ENCODE measurements around the gene ANKS1B.
"Not testable (repeated sequence)": the region's sequence is repeated elsewhere in the genome, so short reads cannot be mapped to it uniquely, and the experiment has no call there.

Gene ANKS1B

DNA sequence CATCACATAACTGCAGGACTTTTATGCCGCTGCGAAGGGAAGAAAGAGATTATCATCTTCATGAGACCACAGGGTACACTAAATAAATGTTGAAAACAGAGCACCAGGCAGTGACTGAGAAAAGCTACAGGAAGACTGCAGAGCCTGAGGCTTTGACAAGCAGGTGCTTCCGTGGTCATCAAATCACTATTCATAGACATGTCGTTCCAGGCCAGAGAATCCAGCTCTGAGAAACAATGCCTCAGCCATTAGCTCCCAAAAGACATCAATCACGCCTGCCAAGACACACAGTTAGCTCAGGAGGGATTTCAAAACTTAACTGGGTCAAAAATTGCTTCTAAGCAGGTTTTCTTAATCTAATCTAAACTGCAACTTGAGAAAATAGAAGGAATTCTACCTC, 384.3 kb downstream of the ANKS1B start:
- no peak for DNase-seq (ENCODE audit: low read depth in 1 of 2, low spot score in 1 of 2)

DNA sequence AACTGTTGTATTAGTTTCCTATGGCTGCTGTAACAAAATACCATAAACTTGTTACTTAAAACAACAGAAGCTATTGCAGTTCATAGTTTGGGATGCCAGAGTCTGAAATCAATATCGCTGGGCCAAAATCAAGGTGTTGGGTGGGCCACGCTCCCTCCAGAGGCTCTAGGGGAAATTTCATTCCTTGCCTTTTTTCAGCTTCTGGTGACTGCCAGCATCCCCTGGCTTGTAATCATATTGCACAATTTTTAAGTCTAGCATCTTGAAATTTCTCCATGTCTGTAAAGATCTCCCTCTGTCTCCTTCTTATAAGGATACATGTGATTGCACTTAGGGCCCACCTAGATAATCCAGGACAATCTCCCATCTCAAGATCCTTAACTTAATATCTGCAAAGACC, 386.0 kb downstream of the ANKS1B start:
- DNase-seq (ENCODE audit: low read depth in 1 of 2, low spot score in 1 of 2): no peak

DNA sequence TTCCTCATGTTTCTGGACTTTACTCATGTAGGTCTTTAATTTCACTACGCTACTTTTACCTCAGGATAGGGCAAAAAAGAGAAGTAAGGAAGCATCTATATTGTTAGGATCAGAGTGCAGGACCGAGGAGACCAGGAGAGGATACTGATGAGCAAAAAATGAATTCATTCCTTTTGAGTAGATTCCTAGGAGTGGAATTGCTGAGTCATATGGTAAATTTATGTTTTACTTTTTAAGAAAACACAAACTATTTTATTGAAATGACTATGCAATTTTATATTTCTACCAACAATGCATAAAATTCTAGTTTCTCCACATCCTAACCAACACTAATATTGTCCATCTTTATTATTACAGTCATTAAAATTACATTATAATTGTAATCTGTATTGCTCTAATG, 388.0 kb downstream of the ANKS1B start:
- DNase-seq (ENCODE audit: low read depth in 1 of 2, low spot score in 1 of 2): no peak

DNA sequence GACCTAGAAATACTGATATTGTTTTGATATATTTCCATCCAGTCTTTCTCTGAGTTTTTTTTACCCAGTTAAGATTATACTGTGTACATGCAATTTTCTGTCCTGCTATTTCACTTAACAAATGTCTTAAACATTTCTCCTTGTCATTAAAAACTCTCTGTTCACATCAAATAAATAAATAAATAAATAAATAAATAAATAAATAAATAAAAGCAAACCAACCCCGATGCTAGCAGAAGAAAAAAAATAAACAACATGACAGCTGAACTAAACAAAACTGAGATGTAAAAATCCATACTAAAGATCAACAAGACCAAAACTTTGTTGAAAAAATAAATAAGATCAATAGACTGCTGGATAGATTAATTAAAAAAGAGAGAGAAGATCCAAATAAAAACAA, 407.6 kb downstream of the ANKS1B start:
- DNase-seq (ENCODE audit: low read depth in 1 of 2, low spot score in 1 of 2): not testable (repeated sequence)

DNA sequence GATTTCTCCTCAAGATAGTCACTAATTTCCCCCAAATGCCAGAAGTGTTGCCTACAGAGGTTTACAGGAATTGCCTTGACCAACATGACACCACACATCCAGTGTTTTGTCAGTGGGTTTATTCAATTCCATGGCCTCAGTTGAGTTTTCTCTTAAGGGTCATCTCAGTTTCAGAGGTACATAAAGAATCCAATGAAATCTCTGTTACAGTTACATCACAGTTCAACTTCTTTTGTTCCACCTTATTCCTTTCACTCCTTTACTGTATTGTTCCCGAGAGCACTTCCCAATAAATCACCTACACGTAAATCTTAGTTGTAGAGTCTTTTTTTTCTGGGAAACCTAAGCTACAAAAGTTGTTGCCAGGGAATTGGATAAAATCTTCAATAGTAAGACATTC, 410.8 kb downstream of the ANKS1B start:
- no peak for DNase-seq (ENCODE audit: low read depth in 1 of 2, low spot score in 1 of 2)

DNA sequence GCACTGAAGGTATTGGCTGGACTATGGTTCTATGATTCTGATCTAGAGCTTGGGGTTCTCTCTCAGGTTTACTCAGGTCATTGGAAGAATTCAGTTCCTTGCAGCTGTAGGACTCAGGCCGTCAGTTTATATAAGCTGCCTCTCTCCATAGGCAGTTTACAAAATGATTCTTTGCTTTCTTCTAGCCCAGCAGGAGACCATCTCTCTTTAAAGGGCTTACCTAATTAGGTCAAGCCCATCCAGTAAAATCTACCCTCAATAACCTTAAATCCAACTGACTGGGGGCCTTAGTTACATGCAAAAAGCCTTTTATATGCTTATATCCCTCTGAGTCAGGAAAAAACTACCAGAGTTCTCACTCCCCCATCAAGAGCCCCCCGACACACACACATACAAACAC, 417.7 kb downstream of the ANKS1B start:
- DNase-seq (ENCODE audit: low read depth in 1 of 2, low spot score in 1 of 2): no peak

DNA sequence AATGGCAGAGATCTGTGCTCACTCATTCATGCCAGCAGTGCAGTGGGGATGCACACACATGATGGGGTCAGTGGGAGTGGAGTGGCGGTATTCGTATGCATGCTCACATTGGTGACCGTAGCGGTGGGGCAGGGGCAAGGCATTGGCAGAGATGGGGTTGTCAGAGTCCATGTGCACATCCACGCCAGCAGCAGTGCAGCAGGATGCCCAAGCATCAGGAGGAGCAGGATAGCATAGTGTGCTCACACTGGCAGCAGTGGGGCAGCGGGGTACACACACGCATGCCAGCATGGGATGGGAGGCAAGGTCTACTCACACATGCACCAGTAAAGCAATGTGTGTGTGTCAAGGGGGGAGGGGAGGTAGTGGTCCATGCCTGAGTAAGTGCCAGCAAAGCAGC, 426.6 kb downstream of the ANKS1B start:
- no peak for DNase-seq (ENCODE audit: low read depth in 1 of 2, low spot score in 1 of 2)

DNA sequence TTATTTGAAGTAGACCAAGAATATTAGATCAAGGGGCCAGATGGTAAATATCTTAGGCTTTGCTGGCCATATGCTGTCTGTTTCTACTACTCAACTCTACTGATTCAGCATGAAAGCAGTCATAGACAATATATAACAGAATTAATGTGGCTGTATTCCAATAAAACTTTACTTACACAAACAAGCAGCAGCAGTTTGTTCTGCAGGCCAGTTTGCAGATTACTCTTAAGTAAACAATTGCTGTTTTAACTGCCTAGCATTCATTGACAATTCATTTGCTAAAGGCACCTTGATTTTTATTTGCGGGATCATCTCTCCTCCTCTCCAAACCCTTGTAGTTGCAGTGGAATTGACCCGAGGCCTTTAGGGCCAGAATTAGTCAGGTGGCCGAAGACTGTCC, 431.3 kb downstream of the ANKS1B start:
- DNase-seq (ENCODE audit: low read depth in 1 of 2, low spot score in 1 of 2): no peak

DNA sequence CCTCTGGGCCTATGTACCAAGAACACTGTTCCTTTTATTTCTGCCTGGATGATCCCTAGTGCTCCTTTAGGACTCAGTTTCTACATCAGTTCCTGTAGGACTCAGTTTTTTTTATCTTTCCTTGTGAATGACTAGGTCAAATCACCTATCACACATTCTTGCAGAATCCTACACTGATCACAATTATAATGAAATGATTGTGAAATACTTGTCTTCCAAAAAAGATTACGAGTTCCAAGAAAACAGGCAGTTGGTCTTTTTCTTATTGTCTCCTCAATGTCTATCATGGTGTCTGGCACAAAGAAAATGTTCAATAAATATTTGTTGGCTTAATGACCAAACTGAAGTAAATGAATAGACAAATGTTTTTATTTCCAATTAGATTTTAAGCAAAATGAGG, 432.7 kb downstream of the ANKS1B start:
- no peak for DNase-seq (ENCODE audit: low read depth in 1 of 2, low spot score in 1 of 2)

DNA sequence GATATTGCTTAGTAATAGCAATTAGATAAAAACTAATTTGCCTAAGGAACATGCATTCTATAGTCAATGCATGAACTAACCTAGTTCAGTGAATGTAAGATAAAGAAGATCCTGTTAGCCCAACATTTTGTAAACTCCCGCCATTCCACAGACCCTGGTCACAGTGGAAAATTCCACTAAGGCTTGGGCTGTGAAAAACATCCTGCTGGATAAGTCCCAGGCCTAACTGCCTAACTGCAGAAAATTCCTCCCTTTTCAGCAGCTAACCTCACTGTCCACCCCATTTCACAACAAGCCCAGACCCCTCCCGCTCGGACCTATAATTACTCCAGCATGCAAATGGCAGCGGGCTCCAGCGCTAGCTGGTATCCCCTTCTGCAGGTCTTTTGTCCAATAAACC, 435.1 kb downstream of the ANKS1B start:
- DNase-seq (ENCODE audit: low read depth in 1 of 2, low spot score in 1 of 2): no peak

DNA sequence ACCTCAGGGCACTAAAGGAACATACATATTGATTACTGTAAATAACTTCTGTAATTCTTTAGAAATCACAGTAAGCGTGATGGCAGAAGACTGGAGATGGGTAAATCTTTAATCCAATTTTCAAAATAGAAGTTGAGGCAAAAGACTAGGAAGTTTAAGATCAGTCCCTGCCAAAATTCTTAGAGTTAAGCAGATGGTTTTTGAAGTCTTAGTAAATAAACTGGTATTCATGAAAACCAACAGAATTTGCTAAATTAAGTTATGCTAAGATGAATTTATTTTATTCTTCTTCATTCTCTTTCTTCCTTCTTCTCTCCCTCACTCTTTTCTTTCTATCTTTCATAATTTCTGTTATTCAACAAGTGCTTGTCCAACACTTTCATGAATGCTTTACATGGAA, 435.5 kb downstream of the ANKS1B start:
- DNase-seq (ENCODE audit: low read depth in 1 of 2, low spot score in 1 of 2): no peak

DNA sequence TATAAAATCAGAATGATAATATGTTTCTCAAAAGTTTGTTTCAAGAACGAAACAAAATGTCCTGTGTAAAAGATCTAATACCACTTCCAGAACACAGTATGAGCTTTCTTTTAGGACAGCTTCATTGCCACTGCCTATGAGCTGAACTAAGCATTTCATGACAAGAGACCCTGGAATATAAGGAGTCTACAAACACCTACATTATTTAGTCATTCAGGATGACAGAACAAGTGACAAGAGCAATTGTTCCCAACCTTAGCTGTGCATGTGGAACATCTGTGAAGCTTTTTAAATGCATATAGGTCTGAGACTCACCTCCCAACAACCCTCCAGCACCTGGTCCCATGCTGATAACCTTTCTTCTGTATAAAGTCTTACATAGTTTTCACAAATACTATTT, 440.3 kb downstream of the ANKS1B start:
- no peak for DNase-seq (ENCODE audit: low read depth in 1 of 2, low spot score in 1 of 2)

DNA sequence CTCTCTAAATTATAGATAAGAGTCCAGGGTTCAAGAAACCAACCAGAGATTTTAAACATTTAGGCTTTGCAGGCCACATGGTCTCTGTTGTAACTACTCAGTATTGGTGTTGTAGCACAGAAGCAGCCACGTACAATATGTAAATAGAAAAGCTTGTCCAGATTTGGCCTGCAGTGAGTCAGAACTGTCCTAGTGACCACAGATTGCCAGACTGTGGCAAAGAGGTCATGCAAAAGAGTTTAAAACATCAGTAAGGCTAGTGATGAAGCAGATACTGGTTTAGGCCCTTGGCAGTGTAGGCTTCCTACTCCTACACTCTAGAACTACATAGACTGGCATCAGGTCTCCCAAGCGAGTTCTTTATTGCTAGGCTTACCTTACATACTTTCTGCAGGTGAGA, 454.8 kb downstream of the ANKS1B start:
- no peak for DNase-seq (ENCODE audit: low read depth in 1 of 2, low spot score in 1 of 2)

DNA sequence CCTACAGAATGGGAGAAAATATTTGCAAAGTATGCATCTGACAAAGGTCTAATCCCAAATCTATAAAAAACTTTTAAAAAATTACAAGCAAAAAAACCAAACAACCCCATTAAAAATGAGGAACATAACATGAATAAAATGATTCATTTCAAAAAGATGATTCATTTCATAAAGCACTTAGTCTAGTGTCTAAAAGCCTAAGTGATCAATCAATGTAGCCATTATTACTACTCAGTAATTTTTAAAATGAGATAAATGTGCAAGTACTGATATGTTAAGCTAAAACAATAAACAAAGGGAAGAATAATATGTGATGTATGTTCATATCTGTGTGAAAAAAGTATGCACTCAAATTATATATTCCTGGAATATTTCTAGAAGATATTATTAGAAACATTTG, 456.3 kb downstream of the ANKS1B start:
- no peak for DNase-seq (ENCODE audit: low read depth in 1 of 2, low spot score in 1 of 2)

DNA sequence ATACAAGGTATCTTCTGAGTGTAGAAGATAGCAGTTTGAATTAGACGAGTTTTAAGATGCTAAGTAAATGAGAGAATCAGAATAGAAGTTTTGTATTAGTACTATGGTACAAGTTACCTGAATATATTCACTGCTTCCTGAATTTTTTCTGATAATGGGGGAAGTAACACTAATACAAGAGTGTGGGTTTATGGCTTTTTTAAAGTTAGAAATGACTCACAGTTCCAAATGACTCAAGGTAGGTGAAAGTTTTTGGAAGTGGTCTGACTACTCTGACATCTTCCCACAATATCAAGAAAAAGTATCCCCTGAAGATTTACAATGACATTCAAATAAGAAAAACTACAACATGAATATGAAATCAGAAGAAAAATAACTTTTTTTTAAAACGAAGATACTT, 460.9 kb downstream of the ANKS1B start:
- DNase-seq (ENCODE audit: low read depth in 1 of 2, low spot score in 1 of 2): no peak

DNA sequence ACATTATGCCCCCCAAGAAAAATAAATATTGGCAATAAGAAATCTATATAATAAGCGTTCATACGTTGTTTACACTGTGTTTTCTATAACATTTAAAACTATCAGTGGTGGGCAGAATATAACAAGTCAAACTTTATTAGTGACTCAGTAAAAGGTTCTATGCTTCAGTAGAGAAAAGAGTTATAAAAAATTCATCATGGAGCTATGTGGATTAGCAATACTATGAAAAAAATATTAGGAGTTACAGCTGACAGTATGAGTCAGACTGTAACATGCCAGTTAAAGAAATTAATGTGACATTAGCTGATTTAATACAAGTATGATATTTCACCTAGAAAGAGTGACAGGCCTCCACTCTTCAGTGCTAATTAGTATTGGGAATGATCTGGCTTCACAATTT, 462.3 kb downstream of the ANKS1B start:
- no peak for DNase-seq (ENCODE audit: low read depth in 1 of 2, low spot score in 1 of 2)

DNA sequence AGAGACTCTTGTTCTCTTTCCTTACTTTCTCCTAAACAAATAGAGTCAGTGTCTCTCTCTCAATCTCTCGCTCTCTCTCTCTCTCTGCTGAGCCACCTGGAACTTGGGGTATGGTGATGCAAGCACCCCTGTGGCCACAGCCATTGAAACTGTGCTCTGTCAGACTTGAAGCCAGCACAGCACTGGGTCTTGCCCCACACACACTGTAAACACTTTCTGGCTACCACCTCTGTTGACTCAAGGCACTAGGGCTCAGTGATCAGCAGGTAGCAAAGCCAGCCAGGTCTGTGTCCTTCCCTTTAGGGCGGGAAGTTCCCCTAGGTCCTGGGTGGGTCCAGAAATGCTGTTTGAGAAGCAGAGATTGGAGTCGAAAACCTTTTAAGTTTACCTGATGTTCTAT, 463.1 kb downstream of the ANKS1B start:
- DNase-seq (ENCODE audit: low read depth in 1 of 2, low spot score in 1 of 2): no peak

DNA sequence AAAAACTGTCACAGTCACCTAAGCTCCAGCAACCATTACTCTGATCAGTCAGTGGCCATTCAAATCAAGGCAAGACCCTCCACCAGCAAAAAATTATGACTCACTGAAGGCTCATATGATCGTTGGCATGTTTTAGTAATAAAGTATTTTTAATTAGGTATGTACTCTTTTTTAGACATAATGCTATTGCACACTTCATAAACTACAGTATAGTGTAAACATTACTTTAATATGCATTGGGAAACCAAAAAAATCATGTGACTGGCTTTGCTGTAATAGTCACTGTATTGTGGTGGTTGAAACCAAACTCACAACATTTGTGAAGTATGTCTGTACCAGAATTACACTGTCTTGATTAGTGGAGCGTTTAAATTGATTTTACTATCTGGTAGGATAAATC, 471.7 kb downstream of the ANKS1B start:
- no peak for DNase-seq (ENCODE audit: low read depth in 1 of 2, low spot score in 1 of 2)

DNA sequence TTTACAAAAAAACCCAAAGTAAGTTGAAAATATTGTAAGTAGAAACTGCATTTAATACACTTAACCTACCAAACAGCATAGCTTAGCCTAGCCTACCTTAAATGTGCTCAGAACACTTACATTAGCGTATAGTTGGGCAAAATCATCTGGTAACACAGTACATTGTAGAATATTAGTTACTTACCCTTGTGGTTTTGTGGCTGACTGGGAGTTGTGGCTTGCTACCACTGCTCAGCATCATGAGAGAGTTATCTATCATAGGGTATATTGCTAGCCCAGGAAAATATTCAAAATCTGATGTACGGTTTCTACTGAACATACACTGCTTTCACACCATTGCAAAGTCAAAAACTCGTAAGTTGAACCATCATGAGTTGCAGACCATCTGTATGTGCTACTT, 478.9 kb downstream of the ANKS1B start:
- DNase-seq (ENCODE audit: low read depth in 1 of 2, low spot score in 1 of 2): no peak

DNA sequence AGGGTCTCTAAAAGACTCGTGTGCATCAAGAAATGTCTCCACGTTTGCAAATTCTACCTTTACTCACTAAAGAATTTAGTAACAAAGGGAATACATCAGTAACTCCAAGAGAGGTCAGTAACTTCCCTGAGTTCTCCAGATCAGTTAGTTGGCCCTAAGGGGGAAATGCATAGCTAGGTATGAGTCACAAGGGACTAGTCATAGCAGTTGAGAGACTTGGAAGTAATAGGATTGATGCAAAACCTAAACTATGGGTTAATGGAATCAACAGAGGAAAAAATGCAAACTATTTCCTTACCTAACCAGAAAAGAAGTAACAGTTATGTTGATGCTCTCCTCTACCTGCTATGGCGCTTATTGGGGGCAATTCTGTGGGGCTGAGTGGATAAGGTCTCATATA, 486.0 kb downstream of the ANKS1B start:
- DNase-seq (ENCODE audit: low read depth in 1 of 2, low spot score in 1 of 2): no peak

DNA sequence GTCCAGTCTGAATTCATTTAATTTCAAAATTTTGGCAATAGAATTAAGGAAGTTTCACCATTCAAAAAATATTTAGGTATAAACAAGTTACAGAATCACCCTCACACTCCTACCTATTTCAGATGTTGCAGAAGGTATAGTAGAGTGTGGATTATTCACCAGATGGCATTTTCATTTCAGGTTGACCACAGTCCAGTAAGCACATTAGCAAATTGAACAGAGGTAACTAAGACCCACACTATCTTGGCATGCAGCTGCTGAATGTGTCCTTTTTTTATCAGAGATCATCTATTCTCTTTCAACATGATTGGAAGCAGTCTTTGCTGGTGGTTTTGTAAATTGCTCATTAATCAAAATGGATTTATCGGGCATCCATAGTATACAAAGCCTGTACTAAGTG, 488.9 kb downstream of the ANKS1B start:
- DNase-seq (ENCODE audit: low read depth in 1 of 2, low spot score in 1 of 2): no peak

DNA sequence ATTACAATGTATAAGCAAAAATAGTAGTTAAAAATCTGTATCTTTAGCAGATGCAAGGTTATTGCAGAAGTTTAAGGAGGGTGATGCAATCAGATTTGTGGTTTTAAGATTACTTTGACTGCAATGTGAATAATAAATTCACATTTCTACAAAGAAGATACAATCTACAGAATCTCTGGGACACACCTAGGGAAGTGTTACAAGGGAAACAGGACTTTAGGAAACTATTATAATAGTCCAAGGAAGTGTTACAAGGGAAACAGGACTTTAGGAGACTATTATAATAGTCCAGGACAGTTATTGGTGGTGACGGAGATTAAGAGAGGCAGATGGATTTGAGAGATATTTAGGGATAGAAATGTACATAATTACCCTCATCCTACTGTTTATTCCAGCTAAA, 491.5 kb downstream of the ANKS1B start:
- no peak for DNase-seq (ENCODE audit: low read depth in 1 of 2, low spot score in 1 of 2)

DNA sequence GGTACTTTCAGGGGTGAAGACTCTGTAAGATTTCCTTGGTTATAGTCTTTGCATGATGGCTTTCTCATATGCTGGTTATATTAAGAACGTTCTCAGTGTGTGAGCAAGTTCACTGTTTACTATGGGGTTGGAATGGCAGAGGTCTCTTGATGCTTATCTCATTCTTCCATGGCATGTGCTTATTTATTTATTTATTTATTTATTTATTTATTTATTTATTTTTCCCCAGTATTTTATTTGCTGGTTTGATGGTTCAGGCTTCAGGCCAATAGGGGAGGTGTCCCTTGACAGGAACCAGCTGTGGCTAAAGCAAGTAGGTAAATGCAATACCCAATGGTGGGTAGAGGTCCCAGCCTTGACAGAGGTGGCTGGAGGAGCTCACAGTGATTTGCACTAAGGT, 498.5 kb downstream of the ANKS1B start:
- no peak for DNase-seq (ENCODE audit: low read depth in 1 of 2, low spot score in 1 of 2)

DNA sequence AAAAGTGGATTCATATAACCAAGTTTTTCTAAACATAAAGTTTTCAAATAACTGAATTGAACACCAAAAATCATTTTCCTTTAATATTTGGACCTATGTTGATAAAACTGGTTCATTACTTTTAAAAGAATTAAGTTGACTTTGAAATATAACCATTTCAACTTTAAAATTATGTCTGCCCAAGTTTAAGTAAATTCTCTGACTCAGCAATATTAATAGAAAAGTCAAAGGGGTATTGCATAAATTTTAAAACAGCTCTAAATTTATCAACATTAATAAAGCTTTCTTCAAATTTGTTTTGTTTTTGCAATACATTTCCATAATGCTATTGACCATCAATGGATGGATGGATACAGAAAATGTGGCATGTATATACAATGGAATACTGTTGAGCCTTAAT, 505.6 kb downstream of the ANKS1B start:
- no peak for DNase-seq (ENCODE audit: low read depth in 1 of 2, low spot score in 1 of 2)

Data from stimulated activated CD4-positive, alpha-beta T cell treated with anti-CD3 and anti-CD28 coated beads, Interleukin-15, amount 100 ng/mL, for 1 hour (primary cell).